HepG2 (cell line): ENCODE measurements around the gene DYNC1LI1. TPM values are rescaled to one million over a fixed set of nuclear protein-coding genes. Genes with fewer than 3 reads are reported as not detected.

Source experiments
- CEBPB ChIP-seq: IDR thresholded peaks from 2 replicates; pipeline ENCODE4 v1.6.1; 2011; ENCODE audit warnings: low read depth, low read length, improper control_type of control experiment, borderline replicate concordance
- CEBPG ChIP-seq: IDR thresholded peaks from 2 replicates; pipeline ENCODE4 v1.6.1; 2016
- FOXJ3 ChIP-seq: sonication (generic); formaldehyde crosslinking; IDR thresholded peaks from 2 replicates; pipeline ENCODE4 v1.4.0; 2020; ENCODE audit warnings: missing genetic modification reagents, mild to moderate bottlenecking, borderline replicate concordance
- FOXP1 ChIP-seq, 2 experiments: fragments of 450-650 bp in 1 of 2; IDR thresholded peaks; 2 replicates each; pipeline ENCODE4 v1.6.1; 2017 to 2018; ENCODE audit warnings: antibody characterized with exemption in 1 of 2
- GATAD2A ChIP-seq: IDR thresholded peaks from 2 replicates; pipeline ENCODE4 v1.6.1; 2016
- HNF1A ChIP-seq, 2 experiments: sonication (generic) in 1 of 2; formaldehyde crosslinking in 1 of 2; IDR thresholded peaks; 2 replicates each; pipeline versions ENCODE4 v1.4.0 to v1.6.1; 2016 to 2020; ENCODE audit warnings: borderline replicate concordance in 1 of 2, low read depth in 1 of 2, mild to moderate bottlenecking in 1 of 2, missing genetic modification reagents in 1 of 2
- MIER3 ChIP-seq: IDR thresholded peaks from 2 replicates; pipeline ENCODE4 v1.6.1; 2016; ENCODE audit warnings: missing compliant biosample characterization, borderline replicate concordance
- SMC3 ChIP-seq: IDR thresholded peaks from 2 replicates; pipeline ENCODE4 v1.6.1; 2011; ENCODE audit warnings: low read length, improper control_type of control experiment
- SOX13 ChIP-seq, 3 experiments: fragments of 450-650 bp in 1 of 3; sonication (generic) in 1 of 3; formaldehyde crosslinking in 1 of 3; IDR thresholded peaks in 2 of 3; conservative IDR thresholded peaks in 1 of 3; 2 replicates each; pipeline versions ENCODE4 v1.5.0 to v1.6.1; 2016 to 2020; ENCODE audit warnings: antibody characterized with exemption in 1 of 3, mild to moderate bottlenecking in 1 of 3, missing compliant biosample characterization in 1 of 3, missing genetic modification reagents in 1 of 3, moderate library complexity in 1 of 3
- THYN1 ChIP-seq: sonication (generic); formaldehyde crosslinking; IDR thresholded peaks from 2 replicates; pipeline ENCODE4 v1.8.1; 2023; ENCODE audit warnings: low read depth, mild to moderate bottlenecking, moderate library complexity, missing genetic modification reagents, borderline replicate concordance
- ZNF3 ChIP-seq: IDR thresholded peaks from 2 replicates; pipeline ENCODE4 v1.7.0; 2017; ENCODE audit warnings: inconsistent platforms
- ZNF460 ChIP-seq: sonication (generic); formaldehyde crosslinking; IDR thresholded peaks from 2 replicates; pipeline ENCODE4 v1.5.1; 2020; ENCODE audit warnings: missing genetic modification reagents, mild to moderate bottlenecking, borderline replicate concordance
- ZNF609 ChIP-seq: sonication (generic); formaldehyde crosslinking; IDR thresholded peaks from 2 replicates; pipeline ENCODE4 v1.4.0; 2020; ENCODE audit warnings: mild to moderate bottlenecking, missing genetic modification reagents, borderline replicate concordance
- polyA plus RNA-seq, 8 experiments: library from polyadenylated mRNA; depleted of rRNA in 3 of 8; stranded (reverse) in 7 of 8; unstranded in 1 of 8; fragments of >200 nt; fragmentation: Illumina TruSeq in 4 of 8; extraction: Trizol in 4 of 8; gene quantifications; 2 replicates each; pipeline versions ENCODE4 v1.2.1 to v1.2.3, GENCODE V29; 2011 to 2016; ENCODE audit warnings: low read depth in 4 of 8, missing spikeins in 1 of 8, mixed read lengths in 1 of 8; ENCODE audit not compliant: insufficient read depth in 1 of 8
- total RNA-seq, 5 experiments: library from RNA; depleted of rRNA; stranded (reverse); fragments of >200 nt; fragmentation: Illumina TruSeq; extraction: Trizol; gene quantifications; 2 replicates each; pipeline ENCODE4 v1.2.3, GENCODE V29; 2016; ENCODE audit warnings: low read depth in 1 of 5
- TF ChIP-seq, protein P1 (sequence below): sonication (generic); formaldehyde crosslinking; conservative IDR thresholded peaks from 2 replicates; pipeline ENCODE4 v1.4.0; 2020; ENCODE audit warnings: mild to moderate bottlenecking, missing genetic modification reagents, moderate library complexity

The DYNC1LI1 gene
- total and polyA plus RNA-seq, 2 of the 13 experiments (the other 11 are each of a cell fraction or from before 2014, with no cell fraction given), result 13.4 to 37.1 TPM

DNA sequence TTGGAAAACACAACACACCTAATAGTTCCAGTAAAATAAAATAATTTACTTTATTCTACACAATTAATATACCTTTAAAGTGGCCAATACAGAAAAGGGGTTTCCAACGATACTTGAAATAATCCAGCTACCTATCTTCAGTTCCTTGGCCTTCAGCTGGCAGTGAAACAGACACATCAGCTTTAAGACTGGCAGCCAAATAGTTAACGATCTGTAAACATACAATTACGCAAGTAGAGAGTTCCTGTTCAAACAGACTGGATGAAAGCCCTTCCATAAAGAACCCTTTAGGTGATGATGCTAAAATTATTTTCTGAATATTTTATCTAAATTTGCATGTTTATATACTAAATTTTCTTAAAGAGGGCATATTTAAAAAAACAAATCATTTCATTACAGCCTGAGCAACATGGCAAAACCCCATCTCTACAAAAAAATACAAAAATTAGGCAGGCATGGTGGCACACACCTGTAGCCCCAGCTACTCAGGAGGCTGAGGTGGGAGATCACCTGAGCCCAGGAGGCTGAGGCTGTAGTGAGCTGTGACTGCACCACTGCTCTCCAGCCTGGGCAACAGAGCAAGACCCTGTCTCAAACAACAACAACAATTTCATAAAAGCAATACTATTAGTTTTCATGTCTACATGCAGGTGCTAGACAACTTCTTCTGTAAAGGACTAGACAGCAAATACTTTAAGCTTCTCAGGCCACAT lies 12.9 kb downstream of the DYNC1LI1 start (continued):
- peak; percentile 49; the same call in 1 of the 2 replicates for TF ChIP-seq FOXJ3 (CRISPR knock-in tag)
- TF ChIP-seq ZNF460 (CRISPR knock-in tag), result peak; percentile 71; the same call in 1 of the 2 replicates
- 0 out of 2 replicates have a peak, but pooled peaks have one; percentile 23 for TF ChIP-seq ZNF609 (CRISPR knock-in tag)
- no peak for TF ChIP-seq FOXP1 (IDR thresholded peaks at IDR 0.05)
- peak; percentile 40; the same call in 1 of the 2 replicates for TF ChIP-seq FOXP1 (CRISPR knock-in tag; IDR thresholded peaks at IDR 0.05)
- TF ChIP-seq MIER3, result peak; percentile 64; the same call in 1 of the 2 replicates
- TF ChIP-seq ZNF3 (CRISPR knock-in tag), result 0 out of 2 replicates have a peak, but pooled peaks have one; percentile 37
- 0 out of 2 replicates have a peak, but pooled peaks have one; percentile 13 for TF ChIP-seq HNF1A (IDR thresholded peaks at IDR 0.05; ENCODE audit: low read depth)
- TF ChIP-seq HNF1A (CRISPR knock-in tag; IDR thresholded peaks at IDR 0.05; ENCODE audit: borderline replicate concordance), result no peak
- TF ChIP-seq THYN1, result no peak
- TF ChIP-seq CEBPB, result peak; percentile 93
- peak; percentile 97 for TF ChIP-seq CEBPG (CRISPR knock-in tag)
- TF ChIP-seq, protein P1, sequence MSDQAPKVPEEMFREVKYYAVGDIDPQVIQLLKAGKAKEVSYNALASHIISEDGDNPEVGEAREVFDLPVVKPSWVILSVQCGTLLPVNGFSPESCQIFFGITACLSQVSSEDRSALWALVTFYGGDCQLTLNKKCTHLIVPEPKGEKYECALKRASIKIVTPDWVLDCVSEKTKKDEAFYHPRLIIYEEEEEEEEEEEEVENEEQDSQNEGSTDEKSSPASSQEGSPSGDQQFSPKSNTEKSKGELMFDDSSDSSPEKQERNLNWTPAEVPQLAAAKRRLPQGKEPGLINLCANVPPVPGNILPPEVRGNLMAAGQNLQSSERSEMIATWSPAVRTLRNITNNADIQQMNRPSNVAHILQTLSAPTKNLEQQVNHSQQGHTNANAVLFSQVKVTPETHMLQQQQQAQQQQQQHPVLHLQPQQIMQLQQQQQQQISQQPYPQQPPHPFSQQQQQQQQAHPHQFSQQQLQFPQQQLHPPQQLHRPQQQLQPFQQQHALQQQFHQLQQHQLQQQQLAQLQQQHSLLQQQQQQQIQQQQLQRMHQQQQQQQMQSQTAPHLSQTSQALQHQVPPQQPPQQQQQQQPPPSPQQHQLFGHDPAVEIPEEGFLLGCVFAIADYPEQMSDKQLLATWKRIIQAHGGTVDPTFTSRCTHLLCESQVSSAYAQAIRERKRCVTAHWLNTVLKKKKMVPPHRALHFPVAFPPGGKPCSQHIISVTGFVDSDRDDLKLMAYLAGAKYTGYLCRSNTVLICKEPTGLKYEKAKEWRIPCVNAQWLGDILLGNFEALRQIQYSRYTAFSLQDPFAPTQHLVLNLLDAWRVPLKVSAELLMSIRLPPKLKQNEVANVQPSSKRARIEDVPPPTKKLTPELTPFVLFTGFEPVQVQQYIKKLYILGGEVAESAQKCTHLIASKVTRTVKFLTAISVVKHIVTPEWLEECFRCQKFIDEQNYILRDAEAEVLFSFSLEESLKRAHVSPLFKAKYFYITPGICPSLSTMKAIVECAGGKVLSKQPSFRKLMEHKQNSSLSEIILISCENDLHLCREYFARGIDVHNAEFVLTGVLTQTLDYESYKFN (CRISPR knock-in tag), result peak; percentile 42
- TF ChIP-seq SOX13 (IDR thresholded peaks at IDR 0.05), result no peak
- TF ChIP-seq SOX13 (CRISPR knock-in tag; conservative IDR thresholded peaks at IDR 0.05 in 1 of 2, IDR thresholded peaks at IDR 0.05 in 1 of 2), result peak in 1 of 2 experiments; percentile 44; a peak in 1 of 4 replicates
- peak; percentile 95 for TF ChIP-seq GATAD2A
- 0 out of 2 replicates have a peak, but pooled peaks have one; percentile 14 for TF ChIP-seq SMC3
